HUDEP-2 (cell line): Measurements from ENCODE around the gene WDR72.
"Not testable (repeated sequence)": the region's sequence is repeated elsewhere in the genome, so short reads cannot be mapped to it uniquely, and the experiment has no call there.

ENCODE experiments used
- DNase-seq, 76 experiments: peaks; one replicate each; lab custom pipeline; 2025; ENCODE audit not compliant: unreplicated experiment in 76 of 76; lab: John Stamatoyannopoulos, UW

WDR72 gene

DNA sequence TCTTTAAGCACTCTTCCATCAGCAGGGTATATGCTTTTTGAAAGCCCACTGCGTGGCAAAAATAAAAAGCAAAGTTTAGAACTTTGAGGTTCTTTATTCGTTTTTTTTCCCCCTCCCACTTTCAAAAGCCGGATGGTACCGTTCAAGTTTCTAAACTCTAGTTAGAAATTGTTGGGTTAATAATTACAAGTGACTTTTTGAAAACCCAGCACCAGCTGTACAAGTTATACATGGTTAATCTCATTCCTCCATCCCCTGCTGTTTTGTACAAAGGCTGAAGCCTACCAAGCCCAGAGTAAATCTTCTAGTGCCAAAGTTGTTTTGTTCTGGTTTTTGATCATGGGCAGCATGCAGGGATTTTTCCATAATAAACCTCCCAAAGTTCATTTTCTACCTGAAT is 48.6 kb downstream of the WDR72 start:
- no peak for DNase-seq

- no peak for DNase-seq
Observed at GRCh38 chr15:53709821-53710220, 49.6 kb downstream of the WDR72 start.

GRCh38 chr15:53695365-53695764 is 64.1 kb downstream of the WDR72 start:
- no peak for DNase-seq

GRCh38 chr15:53694476-53694874 is 65.0 kb downstream of the WDR72 start:
- DNase-seq, result peak in 3 of 76 experiments; percentile 0 to 41 (median 24)

DNA sequence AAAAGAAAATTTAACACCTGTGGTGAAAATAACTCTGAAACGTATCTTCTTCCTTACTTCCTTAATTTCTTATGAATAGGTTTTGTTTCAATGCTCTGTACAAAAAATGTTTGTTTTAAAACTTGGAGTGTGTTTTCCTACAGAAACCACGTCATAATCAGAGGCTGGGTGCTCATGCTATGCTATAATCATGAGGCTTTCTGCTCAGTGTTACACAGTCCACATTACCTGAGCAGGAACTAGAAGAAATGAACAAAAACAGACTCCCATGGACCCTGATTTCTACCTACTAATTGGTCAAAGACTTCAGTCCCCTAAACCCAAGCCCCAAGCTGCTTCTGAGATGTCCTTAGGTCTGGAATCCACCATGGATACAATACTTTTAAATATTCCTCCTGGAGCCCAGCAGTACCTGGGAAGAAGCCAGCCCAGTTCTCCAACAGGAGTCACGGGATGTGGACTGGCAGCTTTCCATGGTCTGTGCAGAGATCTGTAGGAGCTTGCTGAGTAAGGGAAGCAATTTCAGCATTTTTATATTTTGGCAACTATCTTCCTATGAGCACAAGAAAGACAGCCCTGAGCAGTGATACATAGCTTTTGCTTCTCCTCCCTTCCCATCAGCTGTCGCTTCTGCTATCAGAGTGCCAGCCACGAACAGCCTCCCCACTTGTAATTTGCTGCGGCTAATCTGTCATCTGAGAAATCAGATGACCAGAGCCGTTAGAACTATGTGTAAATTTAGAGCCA is 65.6 kb downstream of the WDR72 start:
- DNase-seq, result peak in 14 of 76 experiments; percentile 0 to 55 (median 12)

- DNase-seq, result not testable (repeated sequence)
Observed at GRCh38 chr15:53684162-53684561, 75.3 kb downstream of the WDR72 start.

GRCh38 chr15:53681056-53681455 is 78.4 kb downstream of the WDR72 start:
- no peak for DNase-seq

GRCh38 chr15:53675832-53676231 is 83.6 kb downstream of the WDR72 start:
- no peak for DNase-seq

DNA sequence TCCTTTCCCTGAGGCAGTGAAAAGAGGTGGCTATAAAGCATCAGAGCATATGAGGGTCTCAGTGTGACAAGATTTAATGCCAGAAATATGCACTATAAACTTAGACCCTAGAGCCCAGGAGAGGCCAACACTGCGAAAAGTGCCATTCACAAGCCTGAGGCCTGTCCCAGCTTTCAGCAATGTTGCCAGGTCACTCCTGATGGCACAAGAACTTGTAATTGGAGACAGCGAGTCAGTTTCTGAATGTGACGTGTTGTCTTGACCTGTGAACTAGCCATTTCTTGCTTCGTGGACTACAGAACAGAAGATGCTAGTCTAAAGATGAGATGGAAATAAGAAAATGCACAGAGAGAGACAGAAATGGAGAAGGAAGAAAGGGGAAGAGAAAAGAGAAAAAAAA is 87.9 kb downstream of the WDR72 start:
- DNase-seq, result no peak

DNA sequence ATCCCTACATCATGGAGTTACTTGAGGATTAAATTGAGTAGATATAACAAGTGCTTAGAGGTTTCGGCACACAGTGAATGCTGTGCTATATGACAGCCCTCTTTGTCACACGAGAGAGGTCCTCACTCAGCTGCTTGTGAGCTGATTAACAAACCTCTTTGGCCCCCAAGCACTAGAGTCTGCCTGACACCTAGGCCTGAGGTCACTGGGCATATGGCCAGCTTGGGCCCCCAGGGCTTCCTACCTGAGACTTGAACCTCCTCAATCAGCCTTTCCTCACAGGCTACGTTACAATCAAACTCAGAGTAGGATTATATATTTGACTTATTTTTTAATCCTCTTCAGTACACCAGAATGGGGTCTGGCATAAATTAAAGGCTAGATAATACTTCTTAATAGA is 88.8 kb downstream of the WDR72 start:
- no peak for DNase-seq

DNA sequence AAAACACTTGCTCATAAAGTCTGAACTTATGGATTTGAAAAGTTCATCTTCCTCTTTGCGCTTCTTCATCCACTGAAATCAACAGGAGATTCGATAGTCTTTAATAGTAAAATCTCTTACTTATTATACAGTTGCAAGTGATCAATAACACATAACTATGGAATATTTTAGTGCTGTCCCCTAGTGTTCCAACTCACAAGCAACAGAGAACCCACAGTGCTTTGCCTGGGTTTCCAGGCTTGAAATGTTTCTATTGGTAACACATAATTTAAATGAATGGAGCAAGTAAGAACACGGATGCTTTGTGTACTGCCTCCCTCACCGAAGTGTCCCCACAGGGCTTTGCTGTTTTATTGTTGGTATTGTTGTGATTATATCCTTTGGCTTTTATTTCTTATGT is 93.5 kb downstream of the WDR72 start:
- DNase-seq, result peak in 1 of 76 experiments; percentile 0

DNA sequence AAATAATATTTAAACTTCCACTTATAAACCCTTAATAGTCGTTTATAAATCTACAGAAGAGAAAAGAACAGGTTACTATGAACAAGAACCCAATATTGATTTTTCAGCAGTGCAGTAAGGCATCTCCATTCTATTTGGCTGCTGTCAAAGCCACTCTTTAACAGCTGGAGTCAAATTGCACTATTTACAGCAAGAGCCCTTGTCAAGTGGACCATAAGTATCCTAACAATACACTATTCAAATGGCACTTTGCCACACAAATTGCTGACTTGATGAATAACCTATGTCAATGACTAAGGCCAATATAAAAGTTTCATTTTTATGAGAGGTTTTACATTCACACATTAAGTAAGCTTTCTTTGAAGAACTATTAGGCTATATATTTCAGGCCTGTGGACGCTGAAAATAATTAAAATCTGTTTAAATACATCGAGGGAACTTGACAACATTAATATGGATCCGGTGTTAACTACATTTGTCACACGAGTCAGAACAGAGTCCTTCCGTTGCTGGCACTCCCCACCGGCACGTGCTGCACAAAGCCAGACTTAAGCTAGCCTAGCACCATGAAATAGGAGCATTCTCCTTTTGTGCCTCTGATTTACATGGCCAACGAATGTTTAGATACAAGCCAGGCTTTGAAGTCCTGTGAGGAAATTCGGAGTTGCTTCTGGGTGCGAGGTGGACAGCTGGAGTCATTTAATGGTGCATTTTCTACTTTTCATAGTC is 100.5 kb downstream of the WDR72 start:
- no peak for DNase-seq

DNA sequence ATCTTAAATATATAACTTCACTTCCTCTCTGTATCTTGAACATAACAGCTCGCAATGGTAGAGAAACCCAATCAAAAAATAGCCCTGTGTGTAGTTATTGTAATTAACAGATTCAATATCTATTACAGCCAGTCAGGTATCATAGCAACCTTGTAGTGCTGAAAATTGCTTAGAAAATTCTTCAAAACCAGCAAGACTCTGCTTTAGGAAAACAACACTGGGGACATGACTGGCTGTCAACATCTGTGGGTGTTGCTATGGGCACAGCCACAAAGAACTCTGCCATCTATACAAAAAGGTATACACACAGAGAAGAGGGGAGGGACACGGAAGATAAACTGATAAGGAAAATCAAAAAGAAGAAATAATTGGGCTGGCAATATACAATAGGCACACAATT is 101.2 kb downstream of the WDR72 start:
- no peak for DNase-seq

GRCh38 chr15:53648934-53649333 is 110.5 kb downstream of the WDR72 start:
- DNase-seq, result no peak

DNA sequence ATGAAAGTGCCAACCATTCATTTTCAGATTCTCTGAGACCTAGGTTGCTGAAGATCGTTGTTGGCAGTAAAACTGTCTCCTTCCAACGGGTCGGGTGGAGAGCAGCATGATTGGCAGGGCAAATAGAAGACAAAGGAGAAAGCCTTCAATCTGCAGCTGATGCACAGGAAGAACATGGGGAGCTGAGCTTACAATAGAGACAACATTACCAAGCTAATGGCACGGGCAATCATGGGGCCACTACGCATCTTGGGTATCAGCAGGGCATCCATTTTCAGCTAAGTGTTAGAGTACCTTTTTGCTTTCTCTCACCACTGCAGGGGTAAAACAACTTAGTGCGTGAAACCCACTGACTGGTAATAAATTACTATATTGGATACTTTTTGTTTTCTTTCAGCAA is 114.8 kb downstream of the WDR72 start:
- no peak for DNase-seq

DNA sequence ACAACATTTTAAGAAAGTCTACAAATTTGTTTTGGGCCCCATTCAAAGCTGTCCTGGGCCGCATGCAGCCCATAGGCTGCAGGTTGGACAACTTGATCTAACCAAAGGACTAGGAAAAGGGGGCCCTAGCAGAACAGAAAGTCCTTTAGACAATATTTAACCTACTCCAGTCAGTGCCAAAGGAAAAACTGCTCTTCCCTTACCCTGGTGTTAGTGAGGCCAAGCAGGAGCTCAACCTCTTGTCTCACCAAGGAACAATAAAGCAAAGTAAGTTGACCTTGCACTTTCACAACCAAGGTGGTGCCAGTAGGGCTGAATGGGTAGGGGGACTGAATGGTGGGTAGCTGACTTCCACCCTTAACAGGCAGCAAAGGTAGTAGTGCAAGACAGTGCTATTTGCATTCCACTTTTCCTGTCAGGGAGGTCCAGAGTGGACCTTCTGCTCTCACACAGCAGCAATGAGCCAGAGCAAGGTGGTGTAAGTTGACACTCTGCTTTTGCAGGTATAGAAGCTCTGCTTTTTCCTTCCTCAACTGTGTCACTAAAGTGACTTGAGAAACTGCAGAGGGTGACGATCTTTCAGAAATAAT is 124.9 kb downstream of the WDR72 start:
- no peak for DNase-seq

DNA sequence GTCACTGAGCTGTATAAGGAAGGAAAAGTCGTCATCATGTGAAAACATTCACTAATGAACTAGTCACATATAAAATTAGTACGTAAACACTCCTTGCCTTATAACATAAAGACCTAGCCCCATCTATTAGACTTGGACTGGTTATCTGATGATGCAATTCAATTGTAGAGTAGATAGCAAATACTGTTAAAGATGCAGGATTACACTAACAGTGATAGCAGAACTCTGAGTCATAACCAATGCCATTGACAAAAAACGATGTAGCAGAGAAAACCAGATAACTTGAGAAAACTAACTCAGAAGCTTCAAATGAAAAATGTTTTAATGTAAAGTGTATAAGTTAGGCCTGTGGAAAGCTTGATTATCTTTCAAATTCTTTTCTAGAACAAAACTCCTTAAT is 132.2 kb downstream of the WDR72 start:
- no peak for DNase-seq

- DNase-seq, result no peak
Observed at GRCh38 chr15:53625962-53626845, 133.3 kb downstream of the WDR72 start.

DNA sequence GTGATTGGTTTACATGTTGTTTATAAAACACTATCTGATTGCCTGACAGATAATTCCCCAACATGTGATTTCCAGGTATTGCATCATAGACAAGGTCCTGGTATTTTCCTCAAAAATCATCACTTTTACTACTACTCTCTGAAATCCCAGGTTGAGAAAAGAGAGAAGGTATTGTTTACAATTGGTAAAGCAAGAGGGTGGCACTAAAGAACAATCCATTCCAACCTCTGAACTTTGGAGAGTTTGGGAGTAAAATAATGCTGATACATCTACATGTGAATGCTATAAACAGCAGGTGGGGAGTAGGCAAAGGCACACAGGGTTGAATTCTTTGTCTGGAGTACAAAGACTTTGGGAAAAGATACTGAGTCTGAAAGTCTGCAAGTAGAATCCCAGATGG is 134.2 kb downstream of the WDR72 start:
- DNase-seq, result no peak

GRCh38 chr15:53618461-53618860 is 141.0 kb downstream of the WDR72 start:
- DNase-seq, result no peak
